ENCODE data around the gene SLC25A45. TPM values are rescaled to one million over a fixed set of nuclear protein-coding genes. Genes with fewer than 3 reads are reported as not detected.

The SLC25A45 gene
- total and polyA plus RNA-seq, 2 donors from 2014 or later = 4.1 to 14.7 TPM

DNA sequence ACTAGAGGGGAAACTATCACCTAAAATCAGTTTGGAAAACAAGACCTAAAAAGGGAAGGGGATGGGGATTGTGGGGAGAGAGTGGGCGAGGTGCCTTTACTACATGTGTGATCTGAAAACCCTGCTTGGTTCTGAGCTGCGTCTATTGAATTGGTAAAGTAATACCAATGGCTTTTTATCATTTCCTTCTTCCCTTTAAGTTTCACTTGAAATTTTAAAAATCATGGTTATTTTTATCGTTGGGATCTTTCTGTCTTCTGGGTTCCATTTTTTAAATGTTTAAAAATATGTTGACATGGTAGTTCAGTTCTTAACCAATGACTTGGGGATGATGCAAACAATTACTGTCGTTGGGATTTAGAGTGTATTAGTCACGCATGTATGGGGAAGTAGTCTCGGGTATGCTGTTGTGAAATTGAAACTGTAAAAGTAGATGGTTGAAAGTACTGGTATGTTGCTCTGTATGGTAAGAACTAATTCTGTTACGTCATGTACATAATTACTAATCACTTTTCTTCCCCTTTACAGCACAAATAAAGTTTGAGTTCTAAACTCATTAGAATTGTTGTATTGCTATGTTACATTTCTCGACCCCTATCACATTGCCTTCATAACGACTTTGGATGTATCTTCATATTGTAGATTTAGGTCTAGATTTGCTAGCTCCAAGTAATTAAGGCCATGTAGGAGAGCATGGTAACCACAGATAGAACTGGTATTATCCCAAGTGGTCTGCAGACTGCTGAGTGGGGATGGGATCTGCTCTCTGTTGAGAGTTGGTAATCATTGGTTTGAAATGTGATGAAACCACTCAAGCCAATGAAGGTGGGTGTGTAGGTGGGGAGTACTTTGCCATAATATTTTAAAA is 43.8 kb upstream of the SLC25A45 start:
- Histone ChIP-seq H3K27me3 (ENCODE audit: control insufficient read depth, insufficient read depth, low read length) (no peaks in the 10 kb centered on the region), H3K9ac (ENCODE audit: low read length in 3 of 3) (peak overlapping the region; percentile 47 to 100 (median 99)), H3K27ac (ENCODE audit: low read depth in 2 of 2, low read length in 2 of 2) (peak overlapping the region; percentile 99 to 100), H3K4me1 (ENCODE audit: control insufficient read depth in 2 of 3, insufficient read depth in 2 of 3, low read depth in 1 of 3, low read length in 3 of 3) (peaks cover 0 to 25% (median 15%) of the 10 kb centered on the region in 3 donors), H3K36me3 (ENCODE audit: control insufficient read depth in 2 of 3, insufficient read depth in 3 of 3, low read length in 3 of 3) (peaks cover 0 to 48% (median 26%) of the 10 kb centered on the region in 3 donors), H3K4me3 (ENCODE audit: low read length in 3 of 3) (peak overlapping the region; percentile 59 to 99 (median 98)), H3K9me3 (ENCODE audit: control insufficient read depth in 2 of 3, insufficient read depth in 1 of 3, low read length in 3 of 3) (no peaks in the 10 kb centered on the region)
- FAIRE-seq (no peak), DNase-seq (peak in 2 of 5 donors; percentile 49 to 76)
- intact Hi-C loops (cut with DNase I) = loop anchor here (5.0 kb wide), 1 partner anchor 76 kb away; no protein-coding TSS in a partner anchor
- TF ChIP-seq CTCF (IDR thresholded peaks at IDR 0.05; ENCODE audit: borderline replicate concordance, extremely low read depth, insufficient read depth) = no peak

DNA sequence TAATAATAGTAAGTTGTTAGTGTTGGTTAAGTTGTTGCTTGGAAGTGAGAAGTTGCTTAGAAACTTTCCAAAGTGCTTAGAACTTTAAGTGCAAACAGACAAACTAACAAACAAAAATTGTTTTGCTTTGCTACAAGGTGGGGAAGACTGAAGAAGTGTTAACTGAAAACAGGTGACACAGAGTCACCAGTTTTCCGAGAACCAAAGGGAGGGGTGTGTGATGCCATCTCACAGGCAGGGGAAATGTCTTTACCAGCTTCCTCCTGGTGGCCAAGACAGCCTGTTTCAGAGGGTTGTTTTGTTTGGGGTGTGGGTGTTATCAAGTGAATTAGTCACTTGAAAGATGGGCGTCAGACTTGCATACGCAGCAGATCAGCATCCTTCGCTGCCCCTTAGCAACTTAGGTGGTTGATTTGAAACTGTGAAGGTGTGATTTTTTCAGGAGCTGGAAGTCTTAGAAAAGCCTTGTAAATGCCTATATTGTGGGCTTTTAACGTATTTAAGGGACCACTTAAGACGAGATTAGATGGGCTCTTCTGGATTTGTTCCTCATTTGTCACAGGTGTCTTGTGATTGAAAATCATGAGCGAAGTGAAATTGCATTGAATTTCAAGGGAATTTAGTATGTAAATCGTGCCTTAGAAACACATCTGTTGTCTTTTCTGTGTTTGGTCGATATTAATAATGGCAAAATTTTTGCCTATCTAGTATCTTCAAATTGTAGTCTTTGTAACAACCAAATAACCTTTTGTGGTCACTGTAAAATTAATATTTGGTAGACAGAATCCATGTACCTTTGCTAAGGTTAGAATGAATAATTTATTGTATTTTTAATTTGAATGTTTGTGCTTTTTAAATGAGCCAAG is 42.9 kb upstream of the SLC25A45 start:
- Histone ChIP-seq H3K27me3 (ENCODE audit: control insufficient read depth, insufficient read depth, low read length) (no peaks in the 10 kb centered on the region), H3K4me3 (ENCODE audit: low read length in 3 of 3) (peak overlapping the region; percentile 59 to 99 (median 98)), H3K4me1 (ENCODE audit: control insufficient read depth in 2 of 3, insufficient read depth in 2 of 3, low read depth in 1 of 3, low read length in 3 of 3) (peaks cover 0 to 29% (median 14%) of the 10 kb centered on the region in 3 donors), H3K27ac (ENCODE audit: low read depth in 2 of 2, low read length in 2 of 2) (peak overlapping the region; percentile 99 to 100), H3K36me3 (ENCODE audit: control insufficient read depth in 2 of 3, insufficient read depth in 3 of 3, low read length in 3 of 3) (peaks cover 0 to 48% (median 26%) of the 10 kb centered on the region in 3 donors), H3K9me3 (ENCODE audit: control insufficient read depth in 2 of 3, insufficient read depth in 1 of 3, low read length in 3 of 3) (no peaks in the 10 kb centered on the region), H3K9ac (ENCODE audit: low read length in 3 of 3) (peak overlapping the region; percentile 47 to 100 (median 99))
- DNase-seq (peak in 3 of 5 donors; percentile 40 to 66 (median 66)), FAIRE-seq (no peak)
- intact Hi-C loops (cut with DNase I) = loop anchor here (5.0 kb wide), 1 partner anchor 77 kb away; no protein-coding TSS in a partner anchor
- TF ChIP-seq CTCF (IDR thresholded peaks at IDR 0.05; ENCODE audit: borderline replicate concordance, extremely low read depth, insufficient read depth) = no peak

- Histone ChIP-seq H3K4me3 (ENCODE audit: low read length in 3 of 3) (peak overlapping the region; percentile 59 to 99 (median 98)), H3K27ac (ENCODE audit: low read depth in 2 of 2, low read length in 2 of 2) (peak overlapping the region; percentile 99 to 100), H3K4me1 (ENCODE audit: control insufficient read depth in 2 of 3, insufficient read depth in 2 of 3, low read depth in 1 of 3, low read length in 3 of 3) (peaks cover 0 to 26% (median 13%) of the 10 kb centered on the region in 3 donors), H3K9ac (ENCODE audit: low read length in 3 of 3) (peak overlapping the region; percentile 47 to 100 (median 99)), H3K36me3 (ENCODE audit: control insufficient read depth in 2 of 3, insufficient read depth in 3 of 3, low read length in 3 of 3) (peaks cover 0 to 48% (median 26%) of the 10 kb centered on the region in 3 donors), H3K27me3 (ENCODE audit: control insufficient read depth, insufficient read depth, low read length) (no peaks in the 10 kb centered on the region), H3K9me3 (ENCODE audit: control insufficient read depth in 2 of 3, insufficient read depth in 1 of 3, low read length in 3 of 3) (no peaks in the 10 kb centered on the region)
- no peak for TF ChIP-seq CTCF (IDR thresholded peaks at IDR 0.05; ENCODE audit: borderline replicate concordance, extremely low read depth, insufficient read depth)
- FAIRE-seq (no peak), DNase-seq (peak in 3 of 5 donors; percentile 65 to 83 (median 67))
- intact Hi-C loops (cut with DNase I) = loop anchor here (5.0 kb wide), 1 partner anchor 78 kb away; no protein-coding TSS in a partner anchor
Observed at GRCh38 chr11:65424205-65425104, 42.0 kb upstream of the SLC25A45 start.

Data from kidney (tissue), 14 donors.